IMR-90 (cell line): ENCODE results near the gene FAM83B. TPM values are rescaled to one million over a fixed set of nuclear protein-coding genes. Genes with fewer than 3 reads are reported as not detected.

Source experiments
- ATAC-seq: fragments of 200-7000 bp; cut with Tn5 transposase; 2 replicates; pipeline ENCODE4 v1.9.1; 2020; ENCODE audit warnings: low read depth, mild to moderate bottlenecking, moderate library complexity
- BruUV-seq: library from RNA; stranded (reverse); fragments of 400-500 nt; replicated peaks from 2 replicates; lab custom pipeline; 2021; lab: Mats Ljungman, UMichigan
- CTCF ChIA-PET: fragments of 300-600 bp; formaldehyde crosslinking; extraction: SDS; loops from one replicate; lab custom pipeline; 2021; ENCODE audit warnings: antibody characterized with exemption; lab: Yijun Ruan, JAX
- POLR2A ChIA-PET: fragments of 300-600 bp; sonication (Branson Sonifier 250); formaldehyde crosslinking; loops from one replicate; lab custom pipeline; 2022; ENCODE audit warnings: antibody characterized with exemption; ENCODE audit not compliant: unreplicated experiment; lab: Charles Lee
- DNase-seq: peaks from one replicate; pipeline ENCODE4 v3.0.0; 2013
- H2AFZ ChIP-seq: replicated peaks from 2 replicates; pipeline ENCODE3; 2013; ENCODE audit warnings: low read length, mild to moderate bottlenecking; ENCODE audit not compliant: poor library complexity
- H2AK5ac ChIP-seq: 2 replicates; pipeline ENCODE4 v1.6.1; 2013; ENCODE audit warnings: low read depth, low read length, inconsistent platforms
- H2AK9ac ChIP-seq: replicated peaks from 2 replicates; pipeline ENCODE3; 2013; ENCODE audit warnings: mild to moderate bottlenecking, low read depth, low read length, moderate library complexity; ENCODE audit not compliant: poor library complexity
- H2BK120ac ChIP-seq: 2 replicates; pipeline ENCODE4 v1.6.1; 2013; ENCODE audit warnings: low read depth, low read length, inconsistent platforms
- H2BK15ac ChIP-seq: 3 replicates; pipeline ENCODE4 v1.6.1; 2013; ENCODE audit warnings: low read depth, low read length, inconsistent platforms
- H2BK20ac ChIP-seq: 2 replicates; pipeline ENCODE4 v1.6.1; 2013; ENCODE audit warnings: low read depth, mild to moderate bottlenecking, inconsistent platforms, low read length, moderate library complexity
- H2BK5ac ChIP-seq: 2 replicates; pipeline ENCODE4 v1.6.1; 2013; ENCODE audit warnings: mild to moderate bottlenecking, low read depth, low read length, inconsistent platforms; ENCODE audit not compliant: poor library complexity, severe bottlenecking
- H3K14ac ChIP-seq: replicated peaks from 2 replicates; pipeline ENCODE4 v1.6.1; 2013; ENCODE audit warnings: low read depth, low read length, inconsistent platforms
- H3K18ac ChIP-seq: 2 replicates; pipeline ENCODE4 v1.6.1; 2013; ENCODE audit warnings: low read depth, low read length, control low read depth
- H3K23ac ChIP-seq: 2 replicates; pipeline ENCODE4 v1.6.1; 2013; ENCODE audit warnings: low read depth, low read length, inconsistent platforms
- H3K27ac ChIP-seq: 2 replicates; pipeline ENCODE4 v1.5.1; 2013; ENCODE audit warnings: mild to moderate bottlenecking, control low read depth, low read length; ENCODE audit not compliant: insufficient read depth
- H3K27me3 ChIP-seq: 2 replicates; pipeline ENCODE4 v1.6.1; 2013; ENCODE audit warnings: low read length; ENCODE audit not compliant: control insufficient read depth, insufficient read depth
- H3K36me3 ChIP-seq: 2 replicates; pipeline ENCODE4 v1.6.1; 2013; ENCODE audit warnings: low read length, mixed read lengths; ENCODE audit not compliant: control insufficient read depth, insufficient read depth
- H3K4ac ChIP-seq: 2 replicates; pipeline ENCODE4 v1.6.1; 2013; ENCODE audit warnings: low read depth, low read length, inconsistent platforms
- H3K4me1 ChIP-seq: 2 replicates; pipeline ENCODE4 v1.6.1; 2013; ENCODE audit warnings: low read length, mixed read lengths; ENCODE audit not compliant: control insufficient read depth, insufficient read depth
- H3K4me2 ChIP-seq: 2 replicates; pipeline ENCODE4 v1.6.1; 2013; ENCODE audit warnings: low read depth, mild to moderate bottlenecking, control low read depth, low read length, moderate library complexity
- H3K4me3 ChIP-seq: 2 replicates; pipeline ENCODE4 v1.5.1; 2013; ENCODE audit warnings: low read depth, mild to moderate bottlenecking, control low read depth, low read length, moderate library complexity; ENCODE audit not compliant: insufficient read depth
- H3K56ac ChIP-seq: 2 replicates; pipeline ENCODE4 v1.6.1; 2013; ENCODE audit warnings: low read length, inconsistent platforms; ENCODE audit not compliant: insufficient read depth; ENCODE audit errors: extremely low read depth
- H3K79me1 ChIP-seq, 2 experiments: 2 replicates each; pipeline ENCODE4 v1.6.1; 2013; ENCODE audit warnings: low read length in 2 of 2, inconsistent platforms in 1 of 2, low read depth in 1 of 2
- H3K9ac ChIP-seq: 2 replicates; pipeline ENCODE4 v1.6.1; 2013; ENCODE audit warnings: low read depth, low read length, control low read depth
- H3K9me1 ChIP-seq: 2 replicates; pipeline ENCODE4 v1.6.1; 2013; ENCODE audit warnings: low read length, inconsistent platforms; ENCODE audit not compliant: insufficient read depth
- H3K9me3 ChIP-seq: 2 replicates; pipeline ENCODE4 v1.6.1; 2013; ENCODE audit warnings: low read length; ENCODE audit not compliant: control insufficient read depth, insufficient read depth
- H4K20me1 ChIP-seq: 2 replicates; pipeline ENCODE4 v1.6.1; 2013; ENCODE audit warnings: low read length, inconsistent platforms; ENCODE audit not compliant: insufficient read depth
- H4K5ac ChIP-seq: 2 replicates; pipeline ENCODE4 v1.6.1; 2013; ENCODE audit warnings: mild to moderate bottlenecking, low read depth, low read length, control low read depth
- H4K8ac ChIP-seq, 2 experiments: 2 replicates each; pipeline ENCODE4 v1.6.1; 2013; ENCODE audit warnings: low read depth in 2 of 2, low read length in 2 of 2, control low read depth in 1 of 2, inconsistent platforms in 1 of 2
- H4K91ac ChIP-seq: 2 replicates; pipeline ENCODE4 v1.6.1; 2013; ENCODE audit warnings: low read depth, low read length, inconsistent platforms; ENCODE audit not compliant: insufficient read depth
- BHLHE40 ChIP-seq: fragments of 150-350 bp; IDR thresholded peaks from 2 replicates; pipeline ENCODE4 v1.6.1; 2016; ENCODE audit warnings: mild to moderate bottlenecking, low read depth, low read length
- CHD1 ChIP-seq: IDR thresholded peaks from 2 replicates; pipeline ENCODE4 v1.6.1; 2012; ENCODE audit warnings: low read depth, low read length, improper control_type of control experiment
- ELK1 ChIP-seq: fragments of 150-350 bp; IDR thresholded peaks from 2 replicates; pipeline ENCODE4 v1.6.1; 2016; ENCODE audit warnings: low read depth, mild to moderate bottlenecking, low read length, moderate library complexity, borderline replicate concordance
- FOS ChIP-seq: fragments of 150-350 bp; IDR thresholded peaks from 2 replicates; pipeline ENCODE4 v1.6.1; 2016; ENCODE audit warnings: low read depth, low read length
- MAFK ChIP-seq: IDR thresholded peaks from 2 replicates; pipeline ENCODE4 v1.6.1; 2012; ENCODE audit warnings: low read depth, low read length, improper control_type of control experiment
- RAD21 ChIP-seq: IDR thresholded peaks from 2 replicates; pipeline ENCODE4 v1.6.1; 2012; ENCODE audit warnings: low read length, improper control_type of control experiment
- RCOR1 ChIP-seq: IDR thresholded peaks from 2 replicates; pipeline ENCODE4 v1.6.1; 2012; ENCODE audit warnings: mild to moderate bottlenecking, low read length, improper control_type of control experiment; ENCODE audit not compliant: insufficient replicate concordance
- RFX5 ChIP-seq: IDR thresholded peaks from 2 replicates; pipeline ENCODE4 v1.8.0; 2012; ENCODE audit warnings: low read depth, mild to moderate bottlenecking, low read length, moderate library complexity
- SMC3 ChIP-seq: fragments of 150-350 bp; IDR thresholded peaks from 2 replicates; pipeline ENCODE4 v1.6.1; 2016; ENCODE audit warnings: low read depth, mild to moderate bottlenecking, antibody characterized with exemption, low read length, moderate library complexity
- dilution Hi-C: fragments of 300-500 bp; cut with HindIII; formaldehyde crosslinking; loops from one replicate; pipeline ENCODE4 v1.14.3; 2018; ENCODE audit warnings: low sequenced_read_pairs; ENCODE audit not compliant: unreplicated experiment
- in situ Hi-C: fragments of 300-500 bp; cut with MboI; formaldehyde crosslinking; loops from 3 replicates; pipeline ENCODE4 v1.14.3; 2019; ENCODE audit warnings: low sequenced_read_pairs, inconsistent platforms, mixed read lengths
- intact Hi-C: fragments of 100-400 bp; cut with micrococcal nuclease; formaldehyde crosslinking; loops from 2 replicates; pipeline ENCODE4 v1.10.0; 2022
- polyA plus RNA-seq, 3 experiments: library from polyadenylated mRNA; depleted of rRNA; stranded (reverse); fragments of >200 nt; gene quantifications; 2 replicates each; pipeline ENCODE4 v1.2.3, GENCODE V29; 2012; ENCODE audit warnings: low replicate concordance in 1 of 3
- total RNA-seq: library from RNA; depleted of rRNA; stranded (reverse); fragments of >200 nt; gene quantifications from 2 replicates; pipeline ENCODE4 v1.2.3, GENCODE V29; 2012

Gene FAM83B
- total and polyA plus RNA-seq, 2 of the 4 experiments (the other 2 are of a cell fraction), result 0.02 to 0.18 TPM

DNA sequence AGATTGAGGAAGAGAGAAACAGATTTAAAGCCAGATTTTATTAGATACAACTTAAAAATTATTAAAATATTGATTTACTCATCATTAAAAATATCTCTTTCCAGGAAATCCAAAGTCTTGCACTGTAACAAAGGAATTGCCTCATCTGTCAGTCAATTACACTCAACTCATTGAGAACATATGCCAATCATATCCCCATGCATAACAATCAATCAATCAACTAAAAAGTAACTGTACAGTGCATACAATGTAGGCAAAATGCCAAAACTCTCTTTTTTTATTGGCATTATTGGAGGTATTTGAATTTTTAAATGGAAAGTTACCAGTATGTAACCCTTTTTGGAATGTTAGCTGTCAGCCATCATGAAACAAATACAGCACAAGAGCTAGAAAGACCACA is 45.3 kb upstream of the FAM83B start:
- Histone ChIP-seq H3K4me2 (peak overlapping the region; percentile 18; the same call in 1 of the 2 replicates), H3K18ac (peak overlapping the region; percentile 47; the same call in 1 of the 2 replicates), H2AK9ac (no peak overlapping the region), H3K9me3 (peaks cover 2% of the 10 kb centered on the region; the same call in 1 of the 2 replicates), H2BK20ac (peak overlapping the region; percentile 81), H3K14ac (peak overlapping the region; percentile 54; the same call in 1 of the 2 replicates), H2AK5ac (peak overlapping the region; percentile 40; the same call in 1 of the 2 replicates), H2AFZ (no peak overlapping the region), H3K79me1 (no peaks in the 10 kb centered on the region), H2BK5ac (peak overlapping the region; percentile 7), H3K9me1 (peaks cover 7% of the 10 kb centered on the region; the same call in 1 of the 2 replicates), H3K27me3 (no peaks in the 10 kb centered on the region), H3K56ac (no peak overlapping the region), H2BK120ac (peak overlapping the region; percentile 68), H3K4me1 (peaks cover 13% of the 10 kb centered on the region), H4K91ac (0 out of 2 replicates have a peak overlapping the region, but pooled peaks have one; percentile 7), H3K9ac (no peak overlapping the region), H3K4ac (peak overlapping the region; percentile 57; the same call in 1 of the 2 replicates), H3K23ac (no peak overlapping the region; the same call in 1 of the 2 replicates), H3K36me3 (no peaks in the 10 kb centered on the region), H4K20me1 (no peaks in the 10 kb centered on the region), H4K5ac (peak overlapping the region; percentile 58; the same call in 1 of the 2 replicates), H4K8ac (peak overlapping the region; percentile 44 to 65; a peak in 2 of 4 replicates), H3K4me3 (no peak overlapping the region), H2BK15ac (no peak overlapping the region), H3K27ac (peak overlapping the region; percentile 23; the same call in 1 of the 2 replicates)
- ATAC-seq, result no peak
- BruUV-seq, result TSS peak; percentile 64
- TF ChIP-seq CHD1 (no peak), RAD21 (no peak), SMC3 (no peak), RCOR1 (no peak), MAFK (no peak), RFX5 (no peak), ELK1 (no peak), FOS (no peak), BHLHE40 (no peak)
- dilution Hi-C loops, result no loop called here
- intact Hi-C loops, result loop anchor here (5.0 kb wide), 1 partner anchor 749 kb away; no protein-coding TSS in a partner anchor
- in situ Hi-C loops, result no loop called here
- ChIA-PET POLR2A (no interaction called here), CTCF (interaction anchor here (0.6 to 0.8 kb wide), 2 partner anchors 10 to 20 kb away, joined by 3 to 8 read pairs; no protein-coding TSS in a partner anchor)
- no peak for DNase-seq
